Sigmoid colon (tissue), 7 donors: Measurements from ENCODE around the gene MEF2D. TPM values are rescaled to one million over a fixed set of nuclear protein-coding genes. Genes with fewer than 3 reads are reported as not detected.

Experiments
- DNase-seq: peaks from one replicate; pipeline ENCODE4 v3.0.0-alpha.2; 2019
- H3K27ac ChIP-seq, 4 donors: fragments of 200-600 bp; sonication (generic); one replicate each; pipeline ENCODE4 v1.5.1; 2016 to 2019; ENCODE audit warnings: mild to moderate bottlenecking in 1 of 4
- H3K27me3 ChIP-seq, 3 donors: fragments of 200-600 bp; sonication (generic); one replicate each; pipeline ENCODE4 v1.5.1; 2019; ENCODE audit warnings: mild to moderate bottlenecking in 1 of 3
- H3K36me3 ChIP-seq, 4 donors: fragments of 200-600 bp; sonication (generic); one replicate each; pipeline ENCODE4 v1.5.1; 2016 to 2019
- H3K4me1 ChIP-seq, 4 donors: fragments of 200-600 bp; sonication (generic); one replicate each; pipeline ENCODE4 v1.5.1; 2017 to 2019
- H3K4me3 ChIP-seq, 4 donors: fragments of 200-600 bp; sonication (generic); one replicate each; pipeline ENCODE4 v1.5.1; 2017 to 2019; ENCODE audit warnings: mild to moderate bottlenecking in 2 of 4, moderate library complexity in 1 of 4
- H3K9me3 ChIP-seq, 4 donors: fragments of 200-600 bp in 3 of 4; sonication (generic) in 3 of 4; one replicate each; pipeline versions ENCODE4 v1.5.1 to v1.6.1; 2013 to 2019
- EP300 ChIP-seq, 4 donors: sonication (generic); formaldehyde crosslinking; IDR thresholded peaks; one replicate each; pipeline ENCODE4 v1.6.1; 2017; ENCODE audit warnings: antibody characterized with exemption in 4 of 4
- POLR2A ChIP-seq, 2 donors: fragments of 450-650 bp; IDR thresholded peaks; one replicate each; pipeline ENCODE4 v1.6.1; 2016; ENCODE audit warnings: antibody characterized with exemption in 2 of 2, mild to moderate bottlenecking in 2 of 2, moderate library complexity in 2 of 2
- POLR2AphosphoS5 ChIP-seq, 4 donors: sonication (generic); formaldehyde crosslinking; IDR thresholded peaks; one replicate each; pipeline ENCODE4 v1.6.1; 2017; ENCODE audit warnings: antibody characterized with exemption in 4 of 4
- WGBS, 2 donors: extraction: QIAGEN DNeasy Blood & Tissue Kit; methylation state at CpG; one replicate each; pipeline ENCODE4 v1.1.7; 2013; 5-methylcytosine and 5-hydroxymethylcytosine counted together
- intact Hi-C: fragments of 100-400 bp; cut with DNase I; formaldehyde crosslinking; loops from one replicate; pipeline ENCODE4 v1.15.1; 2023
- polyA plus RNA-seq, 3 donors: library from polyadenylated mRNA; stranded (reverse); fragments of 200-250 nt; gene quantifications; one replicate each; pipeline ENCODE4 v1.2.3, GENCODE V29; 2013
- total RNA-seq, 4 donors: library from RNA; depleted of rRNA; stranded (reverse); fragments of >200 nt; gene quantifications; one replicate each; pipeline ENCODE4 v1.1.0, GENCODE V29; 2016
- TF ChIP-seq, protein P1 (sequence below), 4 experiments: fragments of 450-650 bp in 3 of 4; fragments of 200-600 bp in 1 of 4; IDR thresholded peaks; one replicate each; pipeline ENCODE4 v1.5.1; 2016 to 2019; ENCODE audit warnings: antibody characterized with exemption in 4 of 4, mild to moderate bottlenecking in 3 of 4, moderate library complexity in 2 of 4
- donor health status: healthy with polysubstance abuse.
- donor health status: Bipolar disorder and iron deficiency.
- donor health status: healthy.

MEF2D gene
- total and polyA plus RNA-seq, 7 donors: 13.2 to 61.6 (median 39.8) TPM

DNA sequence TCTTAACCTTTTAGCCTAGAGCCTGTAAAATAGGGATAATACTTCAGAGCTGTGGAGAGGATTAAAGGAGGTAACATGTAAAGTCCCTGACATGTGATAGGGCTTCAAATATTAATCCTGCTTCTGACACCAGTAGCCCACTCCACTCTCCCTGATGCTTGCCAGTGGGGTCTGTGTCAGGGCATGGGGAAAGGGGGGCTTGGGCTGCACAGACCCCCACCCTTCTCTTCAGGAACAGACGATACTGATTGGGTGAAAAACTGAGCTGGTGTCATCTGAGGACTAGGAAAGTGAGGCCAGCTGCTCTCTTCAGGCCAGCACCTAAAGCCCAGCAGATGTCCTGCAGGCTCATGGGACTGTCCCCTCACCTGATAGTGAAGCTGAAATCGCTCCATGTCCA, 27.0 kb upstream of the MEF2D start:
- 90 to 94% methylated on average over 2 of the region's 2 CpGs for WGBS, 2 donors
- no peaks in the 10 kb centered on the region for H3K9me3 ChIP-seq
- DNase-seq: no peak
- H3K27me3 ChIP-seq: no peaks in the 10 kb centered on the region
- intact Hi-C loops: no loop called here
- H3K36me3 ChIP-seq: no peaks in the 10 kb centered on the region
- H3K4me3 ChIP-seq: no peak overlapping the region
- TF ChIP-seq POLR2A (IDR thresholded peaks at IDR 0.05): no peak
- TF ChIP-seq, protein P1, sequence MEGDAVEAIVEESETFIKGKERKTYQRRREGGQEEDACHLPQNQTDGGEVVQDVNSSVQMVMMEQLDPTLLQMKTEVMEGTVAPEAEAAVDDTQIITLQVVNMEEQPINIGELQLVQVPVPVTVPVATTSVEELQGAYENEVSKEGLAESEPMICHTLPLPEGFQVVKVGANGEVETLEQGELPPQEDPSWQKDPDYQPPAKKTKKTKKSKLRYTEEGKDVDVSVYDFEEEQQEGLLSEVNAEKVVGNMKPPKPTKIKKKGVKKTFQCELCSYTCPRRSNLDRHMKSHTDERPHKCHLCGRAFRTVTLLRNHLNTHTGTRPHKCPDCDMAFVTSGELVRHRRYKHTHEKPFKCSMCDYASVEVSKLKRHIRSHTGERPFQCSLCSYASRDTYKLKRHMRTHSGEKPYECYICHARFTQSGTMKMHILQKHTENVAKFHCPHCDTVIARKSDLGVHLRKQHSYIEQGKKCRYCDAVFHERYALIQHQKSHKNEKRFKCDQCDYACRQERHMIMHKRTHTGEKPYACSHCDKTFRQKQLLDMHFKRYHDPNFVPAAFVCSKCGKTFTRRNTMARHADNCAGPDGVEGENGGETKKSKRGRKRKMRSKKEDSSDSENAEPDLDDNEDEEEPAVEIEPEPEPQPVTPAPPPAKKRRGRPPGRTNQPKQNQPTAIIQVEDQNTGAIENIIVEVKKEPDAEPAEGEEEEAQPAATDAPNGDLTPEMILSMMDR (IDR thresholded peaks at IDR 0.05): no peak
- no peak for TF ChIP-seq EP300 (IDR thresholded peaks at IDR 0.05)
- TF ChIP-seq POLR2AphosphoS5 (IDR thresholded peaks at IDR 0.05): no peak
- H3K4me1 ChIP-seq: peaks cover 0 to 5% (median 0%) of the 10 kb centered on the region in 4 donors
- no peak overlapping the region for H3K27ac ChIP-seq

- Histone ChIP-seq H3K27me3 (no peaks in the 10 kb centered on the region), H3K4me3 (no peak overlapping the region), H3K4me1 (peaks cover 0 to 5% (median 0%) of the 10 kb centered on the region in 4 donors), H3K27ac (no peak overlapping the region), H3K36me3 (no peaks in the 10 kb centered on the region), H3K9me3 (no peaks in the 10 kb centered on the region)
- intact Hi-C loops: no loop called here
- WGBS, 2 donors: 85% methylated on average over 2 of the region's 2 CpGs
- no peak for DNase-seq
- no peak for TF ChIP-seq POLR2A (IDR thresholded peaks at IDR 0.05)
- TF ChIP-seq POLR2AphosphoS5 (IDR thresholded peaks at IDR 0.05): no peak
- no peak for TF ChIP-seq EP300 (IDR thresholded peaks at IDR 0.05)
- TF ChIP-seq, protein P1 (IDR thresholded peaks at IDR 0.05): no peak
Observed at GRCh38 chr1:156525856-156526489, 25.4 kb upstream of the MEF2D start.

DNA sequence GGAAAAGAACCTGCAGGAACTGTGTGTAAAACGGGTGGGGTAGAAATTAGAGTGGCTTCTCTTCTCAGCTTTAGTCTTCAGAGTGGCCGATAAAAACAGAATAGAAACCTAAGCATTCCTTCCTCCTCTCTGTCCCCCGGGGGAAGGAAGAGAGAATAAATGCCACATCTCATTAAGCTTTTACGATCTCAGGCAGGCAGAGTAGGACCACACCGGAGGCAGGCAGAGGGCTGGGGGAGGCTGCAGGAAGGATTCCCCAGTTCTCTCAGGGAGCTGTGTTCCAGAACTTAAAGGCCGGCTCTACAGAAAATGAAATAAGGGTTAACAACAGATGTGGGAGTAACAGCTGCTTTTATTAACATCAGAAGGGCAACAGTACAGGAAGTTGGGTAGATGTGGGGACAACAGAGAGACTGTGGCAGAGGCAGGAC, 24.5 kb upstream of the MEF2D start:
- Histone ChIP-seq H3K27ac (no peak overlapping the region), H3K9me3 (no peaks in the 10 kb centered on the region), H3K36me3 (no peaks in the 10 kb centered on the region), H3K4me1 (peaks cover 0 to 5% (median 0%) of the 10 kb centered on the region in 4 donors), H3K27me3 (no peaks in the 10 kb centered on the region), H3K4me3 (no peak overlapping the region)
- DNase-seq: no peak
- TF ChIP-seq EP300 (IDR thresholded peaks at IDR 0.05) (no peak), POLR2A (IDR thresholded peaks at IDR 0.05) (no peak), POLR2AphosphoS5 (IDR thresholded peaks at IDR 0.05) (no peak)
- TF ChIP-seq, protein P1 (IDR thresholded peaks at IDR 0.05): no peak
- 24 to 49% methylated on average over 6 of the region's 6 CpGs for WGBS, 2 donors
- intact Hi-C loops: no loop called here

DNA sequence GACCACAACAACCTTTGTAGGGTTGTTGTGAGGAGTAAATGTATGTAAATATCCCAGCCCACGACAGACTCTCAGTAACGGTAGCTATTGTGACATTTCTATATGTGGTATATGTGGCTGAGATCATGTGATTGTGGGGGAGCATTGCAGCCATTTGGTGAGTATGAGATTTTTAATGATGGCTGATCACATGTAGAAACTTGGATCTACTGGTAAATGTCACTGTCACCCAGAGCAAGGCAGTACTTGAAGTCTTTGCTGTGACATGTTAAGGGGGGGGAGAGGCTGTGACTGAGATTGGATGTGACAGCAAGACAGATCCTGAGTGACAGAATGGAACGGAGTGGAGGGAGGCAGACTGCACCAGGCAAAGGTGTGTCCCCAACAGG, 23.9 kb upstream of the MEF2D start:
- H3K4me3 ChIP-seq: no peak overlapping the region
- H3K27me3 ChIP-seq: no peaks in the 10 kb centered on the region
- DNase-seq: no peak
- H3K36me3 ChIP-seq: no peaks in the 10 kb centered on the region
- H3K4me1 ChIP-seq: peaks cover 0 to 5% (median 0%) of the 10 kb centered on the region in 4 donors
- no peaks in the 10 kb centered on the region for H3K9me3 ChIP-seq
- H3K27ac ChIP-seq: no peak overlapping the region
- intact Hi-C loops: no loop called here
- WGBS, 2 donors: 59 to 74% methylated on average over 3 of the region's 3 CpGs
- TF ChIP-seq, protein P1 (IDR thresholded peaks at IDR 0.05): no peak
- TF ChIP-seq POLR2A (IDR thresholded peaks at IDR 0.05) (no peak), EP300 (IDR thresholded peaks at IDR 0.05) (no peak), POLR2AphosphoS5 (IDR thresholded peaks at IDR 0.05) (no peak)
